Right lobe of liver (tissue), 4 donors: ENCODE data around the gene POLE4.

Source experiments
- CTCF ChIP-seq, 4 donors: fragments of 200-600 bp in 3 of 4; fragments of 450-650 bp in 1 of 4; IDR thresholded peaks; one replicate each; pipeline versions ENCODE4 v1.5.1 to v1.8.0; 2016 to 2022; ENCODE audit warnings: antibody characterized with exemption in 4 of 4, mild to moderate bottlenecking in 2 of 4
- POLR2A ChIP-seq: fragments of 450-650 bp; IDR thresholded peaks from one replicate; pipeline ENCODE4 v1.6.1; 2017; ENCODE audit warnings: antibody characterized with exemption, mild to moderate bottlenecking
- donor health status: DM: no; HTN: no; CAD: no.
- donor health status: DM: no; HTN: no; CAD: no.
- donor health status: DM: no; HTN: yes; CAD: no.

- TF ChIP-seq CTCF (IDR thresholded peaks at IDR 0.05): no peak
- no peak for TF ChIP-seq POLR2A
Measured at GRCh38 chr2:75006041-75006440, 47.6 kb downstream of the POLE4 start.
